Stimulated activated CD8-positive, alpha-beta memory T cell treated with anti-CD3 and anti-CD28 coated beads, Interleukin-12 subunit alpha, Interleukin-12 subunit beta, amount 100 ng/mL, for 4 hours (primary cell): ENCODE results near the gene VPS13D.

Experiments
- DNase-seq: peaks from one replicate; pipeline ENCODE4 v3.0.0-alpha.2; 2020; ENCODE audit warnings: low read depth

The VPS13D gene

GRCh38 chr1:12553963-12554362, 324.1 kb downstream of the VPS13D start:
- no peak for DNase-seq

DNA sequence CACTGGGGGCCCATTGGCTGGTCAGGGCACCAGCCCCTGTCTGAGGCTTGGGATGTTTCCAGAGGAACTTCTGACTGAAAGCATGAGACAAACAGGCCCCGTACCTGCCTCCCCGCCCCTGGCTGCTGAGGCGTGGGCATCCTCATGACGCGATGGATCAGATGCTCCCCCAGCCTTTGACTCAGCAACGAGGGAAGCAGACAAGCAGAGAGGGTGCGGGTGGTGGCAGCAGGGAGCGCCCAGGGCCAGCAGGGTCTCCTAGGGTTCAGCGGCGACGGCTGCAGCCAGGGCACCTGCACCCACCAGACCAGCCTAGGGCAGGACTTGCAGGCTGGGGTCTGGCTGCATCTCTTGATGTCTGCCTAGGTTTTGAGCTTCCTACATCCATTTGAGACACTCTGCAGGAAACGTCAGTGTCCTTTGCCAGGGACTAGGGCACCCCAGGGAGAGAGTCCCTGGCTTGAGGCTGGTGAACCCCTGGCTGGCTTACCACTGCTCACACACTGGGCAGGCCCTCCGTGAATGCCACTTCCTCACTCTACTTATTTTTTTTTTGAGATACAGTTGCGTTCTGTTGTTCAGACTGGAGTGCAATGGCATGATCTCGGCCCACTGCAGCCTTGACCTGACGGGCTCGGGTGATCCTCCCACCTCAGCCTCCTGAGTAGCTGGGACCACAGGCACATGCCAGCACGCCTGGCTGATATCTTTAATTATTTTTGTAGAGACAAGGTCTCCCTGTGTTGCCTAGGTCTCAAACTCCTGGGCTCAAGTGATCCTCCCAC, 324.9 kb downstream of the VPS13D start:
- DNase-seq = no peak

GRCh38 chr1:12555411-12556367, 325.9 kb downstream of the VPS13D start:
- DNase-seq = no peak

GRCh38 chr1:12556368-12556930, 326.6 kb downstream of the VPS13D start:
- DNase-seq = no peak

DNA sequence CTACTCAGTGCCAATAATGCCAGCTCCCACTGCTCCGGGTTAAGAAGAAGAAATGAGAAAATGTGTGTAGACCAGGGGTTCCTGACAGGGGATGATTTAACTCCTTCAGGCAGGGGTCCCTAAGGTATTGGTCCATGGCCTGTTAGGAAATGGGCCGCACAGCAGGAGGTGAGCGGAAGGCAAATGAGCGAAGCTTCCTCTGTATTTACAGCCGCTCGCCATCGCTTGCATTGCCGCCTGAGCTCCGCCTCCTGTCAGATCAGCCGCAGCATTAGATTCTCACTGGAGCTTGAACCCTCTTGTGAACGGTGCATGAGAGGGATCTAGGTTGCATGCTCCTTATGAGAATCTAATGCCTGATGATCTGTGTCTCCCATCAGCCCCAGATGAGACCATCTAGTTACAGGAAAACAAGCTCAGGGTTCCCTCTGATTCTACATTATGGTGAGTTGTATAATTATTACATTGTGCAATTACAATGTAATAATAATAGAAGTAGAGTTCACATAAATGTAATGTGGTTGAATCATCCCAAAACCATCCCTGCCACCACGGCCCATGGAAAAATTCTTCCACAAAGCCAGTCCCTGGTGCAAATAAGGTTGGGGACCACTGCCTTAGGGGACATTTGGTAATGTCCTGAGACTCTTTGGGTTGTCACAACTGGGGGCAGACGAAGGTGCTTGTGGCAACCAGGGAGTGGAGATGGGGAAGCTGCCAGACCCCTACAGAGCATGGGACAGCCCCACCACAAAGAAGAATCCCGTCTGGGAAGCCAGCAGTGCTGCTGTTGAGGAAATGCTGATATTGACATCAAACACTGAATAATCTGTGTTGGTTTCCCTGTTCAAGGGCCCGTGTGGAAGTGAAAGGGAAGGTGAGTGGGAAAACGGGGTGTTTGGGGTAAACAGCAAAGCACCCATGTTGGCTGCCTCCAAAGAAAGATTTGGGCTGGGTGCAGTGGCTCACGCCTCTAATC, 327.4 kb downstream of the VPS13D start:
- no peak for DNase-seq

DNA sequence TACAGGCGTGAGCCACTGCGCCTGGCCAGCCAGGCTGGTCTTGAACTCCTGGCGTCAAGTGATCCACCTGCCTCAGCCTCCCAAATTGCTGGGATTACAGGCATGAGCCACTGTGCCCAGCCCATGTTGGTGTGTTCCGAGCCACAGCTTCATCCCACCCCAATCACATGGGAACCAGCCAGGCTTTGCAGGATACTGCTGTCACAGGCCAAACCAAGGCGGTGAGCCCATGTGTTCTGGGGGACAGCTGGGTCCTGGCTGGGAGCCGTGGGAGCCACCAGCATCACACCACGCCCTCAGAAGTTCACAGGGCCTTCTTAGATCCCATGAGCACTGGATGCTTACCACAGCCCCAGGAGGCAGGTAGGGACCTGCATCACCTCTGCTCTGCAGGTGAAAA, 331.3 kb downstream of the VPS13D start:
- no peak for DNase-seq
